SK-N-SH (cell line): ENCODE data around the gene NCAPH2. TPM values are rescaled to one million over a fixed set of nuclear protein-coding genes. Genes with fewer than 3 reads are reported as not detected.

ENCODE experiments used
- CTCF ChIA-PET: fragments of 300-600, 350-600 bp; formaldehyde crosslinking; extraction: SDS; loops from one replicate; lab custom pipeline; 2021; lab: Yijun Ruan, JAX
- POLR2A ChIA-PET: fragments of 350-600 bp; sonication (Branson Sonifier 250); formaldehyde crosslinking; extraction: SDS; loops from one replicate; lab custom pipeline; 2020; ENCODE audit warnings: antibody characterized with exemption, inconsistent platforms; lab: Yijun Ruan, JAX
- DNase-seq: peaks from one replicate; pipeline ENCODE4 v3.0.0; 2012
- H2AFZ ChIP-seq: fragments of 200-600 bp; sonication (generic); 2 replicates; pipeline ENCODE4 v1.8.1; 2016; ENCODE audit warnings: antibody characterized with exemption, mild to moderate bottlenecking, low read depth
- H3F3A ChIP-seq: fragments of 200-600 bp; sonication (generic); replicated peaks from 2 replicates; pipeline ENCODE3; 2016; ENCODE audit warnings: antibody characterized with exemption, mild to moderate bottlenecking; ENCODE audit not compliant: insufficient read depth
- H3K27ac ChIP-seq, 2 experiments: fragments of 200-500 bp in 1 of 2; fragments of 200-600 bp in 1 of 2; sonication (Bioruptor generic) in 1 of 2; sonication (generic), shearing (Covaris generic) in 1 of 2; 2 replicates each; pipeline versions ENCODE4 v1.5.1 to v1.6.1; 2014 to 2016; ENCODE audit warnings: low read depth in 2 of 2, inconsistent platforms in 1 of 2, low read length in 1 of 2, mild to moderate bottlenecking in 1 of 2, mixed read lengths in 1 of 2
- H3K27me3 ChIP-seq: fragments of 200-600 bp; sonication (generic), shearing (Covaris generic); 2 replicates; pipeline ENCODE4 v1.6.1; 2016; ENCODE audit warnings: mixed run types; ENCODE audit not compliant: insufficient read depth
- H3K36me3 ChIP-seq, 2 experiments: fragments of 200-500 bp in 1 of 2; fragments of 200-600 bp in 1 of 2; sonication (Bioruptor generic) in 1 of 2; sonication (generic) in 1 of 2; replicated peaks in 1 of 2; 2 replicates each; pipeline versions ENCODE3 to v1.5.1; 2014 to 2016; ENCODE audit warnings: low read length in 1 of 2, mild to moderate bottlenecking in 1 of 2; ENCODE audit not compliant: insufficient read depth in 2 of 2, control insufficient read depth in 1 of 2
- H3K4me1 ChIP-seq, 2 experiments: fragments of 200-500 bp in 1 of 2; fragments of 200-600 bp in 1 of 2; sonication (Bioruptor generic) in 1 of 2; sonication (generic), shearing (Covaris generic) in 1 of 2; 2 replicates each; pipeline versions ENCODE4 v1.5.1 to v1.6.1; 2014 to 2016; ENCODE audit warnings: low read depth in 1 of 2, low read length in 1 of 2, mixed run types in 1 of 2; ENCODE audit not compliant: insufficient read depth in 2 of 2, control insufficient read depth in 1 of 2
- H3K4me2 ChIP-seq: fragments of 200-600 bp; sonication (generic), shearing (Covaris generic); 2 replicates; pipeline ENCODE4 v1.6.1; 2017; ENCODE audit warnings: mixed run types
- H3K4me3 ChIP-seq, 2 experiments: fragments of 200-500 bp in 1 of 2; fragments of 200-600 bp in 1 of 2; sonication (Bioruptor generic) in 1 of 2; sonication (generic), shearing (Covaris generic) in 1 of 2; 2 replicates each; pipeline versions ENCODE4 v1.5.1 to v1.8.1; 2014 to 2016; ENCODE audit warnings: low read depth in 2 of 2, inconsistent platforms in 1 of 2, low read length in 1 of 2, mild to moderate bottlenecking in 1 of 2, mixed read lengths in 1 of 2, moderate library complexity in 1 of 2
- H3K79me2 ChIP-seq: fragments of 200-600 bp; sonication (generic); 2 replicates; pipeline ENCODE4 v1.8.1; 2017; ENCODE audit warnings: mild to moderate bottlenecking; ENCODE audit not compliant: insufficient read depth
- H3K9ac ChIP-seq: fragments of 200-600 bp; sonication (generic); 2 replicates; pipeline ENCODE4 v1.6.1; 2017; ENCODE audit warnings: mixed run types
- H3K9me2 ChIP-seq: fragments of 200-600 bp; sonication (generic); 2 replicates; pipeline ENCODE4 v1.6.1; 2017; ENCODE audit warnings: mixed run types
- H3K9me3 ChIP-seq: fragments of 200-600 bp; sonication (generic); 2 replicates; pipeline ENCODE4 v1.6.1; 2017; ENCODE audit warnings: mixed run types, mild to moderate bottlenecking, moderate library complexity
- H4K20me1 ChIP-seq: fragments of 200-600 bp; sonication (generic); 2 replicates; pipeline ENCODE4 v1.6.1; 2017; ENCODE audit warnings: mild to moderate bottlenecking, mixed run types; ENCODE audit not compliant: insufficient read depth
- CHD2 ChIP-seq: fragments of 150-350 bp; IDR thresholded peaks from 2 replicates; pipeline ENCODE4 v1.6.1; 2018; ENCODE audit warnings: low read length; ENCODE audit not compliant: partially characterized antibody
- EP300 ChIP-seq, 2 experiments: IDR thresholded peaks; 2 replicates each; pipeline versions ENCODE4 v1.4.0 to v1.6.1; 2012; ENCODE audit warnings: borderline replicate concordance in 1 of 2, low read depth in 1 of 2, low read length in 1 of 2
- EZH2phosphoT487 ChIP-seq: fragments of 200-600 bp; sonication (generic); IDR thresholded peaks from 2 replicates; pipeline ENCODE4 v1.6.1; 2017; ENCODE audit warnings: low read depth, mixed run types, mild to moderate bottlenecking, antibody characterized with exemption, moderate library complexity, borderline replicate concordance
- FOSL2 ChIP-seq: IDR thresholded peaks from 2 replicates; pipeline ENCODE4 v1.4.0; 2012; ENCODE audit warnings: low read depth, mild to moderate bottlenecking, moderate library complexity, borderline replicate concordance
- FOXJ3 ChIP-seq: sonication (generic); formaldehyde crosslinking; IDR thresholded peaks from 2 replicates; pipeline ENCODE4 v1.5.1; 2020; ENCODE audit warnings: mild to moderate bottlenecking, missing genetic modification reagents
- FOXM1 ChIP-seq: IDR thresholded peaks from 2 replicates; pipeline ENCODE4 v1.4.0; 2012; ENCODE audit warnings: low read depth, mild to moderate bottlenecking
- IRF3 ChIP-seq: fragments of 150-350 bp; IDR thresholded peaks from 2 replicates; pipeline ENCODE4 v1.6.1; 2016; ENCODE audit warnings: mild to moderate bottlenecking, low read depth, low read length
- JUND ChIP-seq: IDR thresholded peaks from 2 replicates; pipeline ENCODE4 v1.4.0; 2012
- MAX ChIP-seq: IDR thresholded peaks from 2 replicates; pipeline ENCODE4 v1.4.0; 2012; ENCODE audit warnings: low read depth
- MEF2A ChIP-seq: IDR thresholded peaks from 2 replicates; pipeline ENCODE4 v1.4.0; 2012; ENCODE audit warnings: low read depth, borderline replicate concordance
- MXI1 ChIP-seq: IDR thresholded peaks from 2 replicates; pipeline ENCODE4 v1.6.1; 2012; ENCODE audit warnings: mild to moderate bottlenecking, low read depth, low read length, improper control_type of control experiment
- NRF1 ChIP-seq: IDR thresholded peaks from 2 replicates; pipeline ENCODE4 v1.6.1; 2012; ENCODE audit warnings: low read depth, mild to moderate bottlenecking, low read length
- POLR2AphosphoS5 ChIP-seq: IDR thresholded peaks from 2 replicates; pipeline ENCODE4 v1.6.1; 2012; ENCODE audit warnings: low read depth, low read length
- RCOR1 ChIP-seq: fragments of 150-350 bp; IDR thresholded peaks from 2 replicates; pipeline ENCODE4 v1.6.1; 2017; ENCODE audit warnings: antibody characterized with exemption, low read length
- RXRA ChIP-seq: IDR thresholded peaks from 2 replicates; pipeline ENCODE4 v1.4.0; 2012; ENCODE audit warnings: low read depth, mild to moderate bottlenecking, borderline replicate concordance
- SIN3A ChIP-seq: IDR thresholded peaks from 2 replicates; pipeline ENCODE4 v1.6.1; 2012; ENCODE audit warnings: low read depth, mild to moderate bottlenecking, low read length, moderate library complexity, borderline replicate concordance
- SMC3 ChIP-seq: IDR thresholded peaks from 2 replicates; pipeline ENCODE4 v1.6.1; 2012; ENCODE audit warnings: low read depth, low read length, improper control_type of control experiment
- TAF1 ChIP-seq: IDR thresholded peaks from 2 replicates; pipeline ENCODE4 v1.6.1; 2012; ENCODE audit warnings: low read depth, mild to moderate bottlenecking, low read length, moderate library complexity, borderline replicate concordance
- TCF12 ChIP-seq: IDR thresholded peaks from 2 replicates; pipeline ENCODE4 v1.4.0; 2012
- YY1 ChIP-seq: IDR thresholded peaks from 2 replicates; pipeline ENCODE4 v1.4.0; 2012; ENCODE audit warnings: low read depth, mild to moderate bottlenecking
- WGBS: methylation state at CpG from one replicate; pipeline ENCODE4 v1.1.6; 2017; ENCODE audit warnings: low lambda C conversion rate; 5-methylcytosine and 5-hydroxymethylcytosine counted together
- polyA plus RNA-seq, 3 experiments: library from polyadenylated mRNA; depleted of rRNA; stranded (reverse); fragments of >200 nt; gene quantifications; 2 replicates each; pipeline ENCODE4 v1.2.3, GENCODE V29; 2012

The NCAPH2 gene
- polyA plus RNA-seq, 1 of the 3 experiments (the other 2 are of a cell fraction) = 22.4 TPM

DNA sequence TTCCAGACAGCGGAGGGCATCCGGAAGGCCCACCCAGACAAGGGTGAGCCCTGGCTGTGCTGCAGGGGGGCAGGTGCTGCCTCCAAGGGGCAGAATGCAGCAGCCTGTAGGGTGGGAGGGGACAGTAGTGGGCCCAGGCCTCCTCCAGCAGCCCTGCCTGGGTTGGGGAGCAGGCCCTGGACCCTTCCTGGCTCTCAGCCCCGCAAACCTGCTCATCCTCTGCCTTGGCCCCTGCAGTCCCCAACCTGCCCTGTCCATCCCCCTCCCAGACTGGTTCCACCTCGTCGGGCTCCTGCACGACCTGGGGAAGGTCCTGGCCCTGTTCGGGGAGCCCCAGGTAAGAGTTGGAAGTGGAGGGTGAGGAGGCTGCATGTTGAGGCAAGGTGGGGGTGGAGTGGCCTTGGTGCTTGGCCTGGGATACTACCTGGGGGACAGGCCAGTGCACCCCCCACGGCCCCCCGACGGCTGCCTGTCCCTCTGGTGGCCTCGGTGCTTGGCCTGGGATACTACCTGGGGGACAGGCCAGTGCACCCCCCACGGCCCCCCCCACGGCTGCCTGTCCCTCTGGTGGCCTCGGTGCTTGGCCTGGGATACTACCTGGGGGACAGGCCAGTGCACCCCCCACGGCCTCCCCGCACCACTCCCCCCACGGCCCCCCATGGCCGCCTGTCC, 19.9 kb upstream of the NCAPH2 start:
- H4K20me1 ChIP-seq = no peaks in the 10 kb centered on the region
- H3K9me3 ChIP-seq = no peaks in the 10 kb centered on the region
- H3K9me2 ChIP-seq = no peaks in the 10 kb centered on the region
- no peaks in the 10 kb centered on the region for H3K27me3 ChIP-seq
- H3K4me3 ChIP-seq = no peak overlapping the region
- no peak for DNase-seq
- peaks cover 0 to 2% of the 10 kb centered on the region in 2 experiments; a peak in 1 of 4 replicates for H3K4me1 ChIP-seq
- H3K79me2 ChIP-seq = no peaks in the 10 kb centered on the region
- TF ChIP-seq IRF3 (no peak), SMC3 (no peak), FOXM1 (no peak), FOXJ3 (CRISPR knock-in tag) (no peak), RCOR1 (no peak), TCF12 (no peak), TAF1 (no peak), EP300 (IDR thresholded peaks at IDR 0.05; ENCODE audit: borderline replicate concordance in 1 of 2, low read depth in 1 of 2, low read length in 1 of 2) (no peak), MXI1 (no peak), YY1 (no peak), RXRA (no peak)
- TF ChIP-seq, all 33 proteins: peak for 0
- WGBS = 70% methylated on average over 4 of the region's 18 CpGs
- no peak overlapping the region for H3K27ac ChIP-seq
- ChIA-PET CTCF (no interaction called here), POLR2A (no interaction called here)
- H3K4me2 ChIP-seq = no peak overlapping the region
- H3F3A ChIP-seq = no peaks in the 10 kb centered on the region
- H3K9ac ChIP-seq = no peak overlapping the region
- no peak overlapping the region for H2AFZ ChIP-seq
- H3K36me3 ChIP-seq = no peaks in the 10 kb centered on the region

GRCh38 chr22:50488886-50489285, 19.1 kb upstream of the NCAPH2 start:
- no peaks in the 10 kb centered on the region for H3K36me3 ChIP-seq
- no peaks in the 10 kb centered on the region for H3K27me3 ChIP-seq
- ChIA-PET CTCF (interaction anchor here (1.2 kb wide), 1 partner anchor 14 kb away, joined by 3 read pairs; no protein-coding TSS in a partner anchor), POLR2A (no interaction called here)
- 76% methylated on average over 19 of the region's 19 CpGs for WGBS
- TF ChIP-seq SIN3A (no peak), MEF2A (no peak), JUND (no peak), POLR2AphosphoS5 (no peak), FOXM1 (no peak), SMC3 (no peak), FOXJ3 (CRISPR knock-in tag) (no peak), FOSL2 (no peak), EZH2phosphoT487 (no peak), MAX (no peak), NRF1 (no peak), CHD2 (no peak)
- H3K4me2 ChIP-seq = no peak overlapping the region
- no peak overlapping the region for H3K27ac ChIP-seq
- H3F3A ChIP-seq = no peaks in the 10 kb centered on the region
- H3K9ac ChIP-seq = no peak overlapping the region
- no peaks in the 10 kb centered on the region for H3K9me2 ChIP-seq
- no peak overlapping the region for H2AFZ ChIP-seq
- no peaks in the 10 kb centered on the region for H3K79me2 ChIP-seq
- H3K4me3 ChIP-seq = no peak overlapping the region
- peaks cover 0 to 2% of the 10 kb centered on the region in 2 experiments; a peak in 1 of 4 replicates for H3K4me1 ChIP-seq
- no peaks in the 10 kb centered on the region for H3K9me3 ChIP-seq
- no peak for DNase-seq
- no peaks in the 10 kb centered on the region for H4K20me1 ChIP-seq
